OCI-LY7 (cell line): ENCODE measurements around the gene ALG6.

Experiments
- CTCF ChIP-seq: fragments of 200-600 bp; sonication (generic); conservative IDR thresholded peaks from 2 replicates; pipeline ENCODE4 v1.5.1; 2014; ENCODE audit warnings: mild to moderate bottlenecking, antibody characterized with exemption, low read length, moderate library complexity, mixed read lengths
- EZH2phosphoT487 ChIP-seq: fragments of 200-600 bp; sonication (generic); IDR thresholded peaks from 2 replicates; pipeline ENCODE4 v1.6.1; 2018; ENCODE audit warnings: low read depth, borderline replicate concordance, mild to moderate bottlenecking, mixed run types, antibody characterized with exemption, low read length, moderate library complexity, mixed read lengths

GRCh38 chr1:63411066-63411465 is 43.6 kb downstream of the ALG6 start:
- no peak for TF ChIP-seq CTCF
- no peak for TF ChIP-seq EZH2phosphoT487
